Superior temporal gyrus (tissue), 1 donor: ENCODE measurements around the gene MUC6.

Source experiments
- DNase-seq: peaks from one replicate; pipeline ENCODE4 v3.0.0-alpha.2; 2016; ENCODE audit errors: extremely low spot score

MUC6 gene

DNA sequence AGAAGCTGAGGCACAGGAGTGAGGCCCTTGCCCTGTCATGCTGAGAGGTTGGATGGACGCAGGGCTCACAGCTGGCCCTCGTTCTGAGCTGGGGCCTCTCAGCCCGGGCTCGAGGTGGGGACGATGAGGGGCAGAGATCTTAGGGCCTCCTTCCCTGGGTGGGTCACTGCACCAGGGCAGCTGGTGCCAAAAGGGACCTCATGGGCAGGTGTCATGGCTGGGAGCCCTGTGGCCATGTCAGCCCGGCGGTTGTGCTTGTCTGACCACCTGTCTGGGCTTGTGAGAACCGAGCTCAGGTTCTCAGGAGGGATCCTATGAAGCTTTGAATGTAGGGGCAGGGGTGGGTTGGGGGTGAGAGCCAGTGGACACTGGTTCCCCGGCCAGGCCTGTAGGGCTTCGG, 1.8 kb upstream of the MUC6 start:
- DNase-seq, result no peak

DNA sequence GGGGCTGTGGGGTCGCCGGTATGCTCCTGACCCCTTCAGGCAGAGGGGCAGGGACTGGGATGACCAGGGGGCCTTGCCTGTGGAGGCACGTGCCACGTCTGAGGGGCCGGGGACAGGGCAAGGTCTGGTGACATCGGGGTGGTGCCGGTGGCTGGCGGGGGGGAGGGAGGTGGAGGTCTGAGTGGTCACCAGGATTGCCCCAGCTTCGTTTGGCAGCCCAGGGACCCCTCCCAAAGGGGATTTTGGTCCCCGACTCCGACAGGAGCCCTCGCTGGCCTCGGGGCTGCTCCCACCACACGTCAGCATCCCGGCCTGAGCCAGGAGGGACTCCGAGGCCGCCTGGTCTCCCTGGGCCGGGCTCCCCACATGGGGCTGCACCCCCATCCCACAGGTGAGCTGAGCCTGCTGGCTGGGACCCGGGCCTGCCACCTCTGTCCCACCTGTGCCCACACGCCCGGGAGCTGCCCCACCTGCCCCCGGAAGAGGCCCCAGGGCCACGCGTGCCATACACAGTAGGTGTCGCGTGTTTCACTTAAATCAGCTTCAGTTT, 1.1 kb upstream of the MUC6 start:
- no peak for DNase-seq

DNA sequence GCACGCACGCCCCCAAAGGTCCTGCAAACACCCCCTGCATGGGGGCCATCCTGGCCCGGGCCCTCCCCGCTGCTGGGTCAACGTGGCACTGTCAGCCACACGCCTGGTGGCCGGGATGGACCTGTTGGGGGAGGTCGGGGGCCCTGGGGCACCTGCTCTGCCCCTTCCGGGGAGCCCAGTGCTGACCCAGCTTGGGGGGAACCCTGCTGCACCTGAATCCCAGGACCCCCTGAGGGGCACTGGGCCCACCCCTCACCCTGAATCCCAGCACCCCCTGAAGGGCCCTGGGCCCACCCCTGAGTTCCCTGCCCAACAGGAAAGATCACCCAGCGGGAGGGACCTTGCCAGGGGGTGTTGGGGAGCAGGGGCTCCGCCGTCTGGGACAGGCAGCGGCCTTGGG, 413 bp upstream of the MUC6 start:
- DNase-seq, result no peak

DNA sequence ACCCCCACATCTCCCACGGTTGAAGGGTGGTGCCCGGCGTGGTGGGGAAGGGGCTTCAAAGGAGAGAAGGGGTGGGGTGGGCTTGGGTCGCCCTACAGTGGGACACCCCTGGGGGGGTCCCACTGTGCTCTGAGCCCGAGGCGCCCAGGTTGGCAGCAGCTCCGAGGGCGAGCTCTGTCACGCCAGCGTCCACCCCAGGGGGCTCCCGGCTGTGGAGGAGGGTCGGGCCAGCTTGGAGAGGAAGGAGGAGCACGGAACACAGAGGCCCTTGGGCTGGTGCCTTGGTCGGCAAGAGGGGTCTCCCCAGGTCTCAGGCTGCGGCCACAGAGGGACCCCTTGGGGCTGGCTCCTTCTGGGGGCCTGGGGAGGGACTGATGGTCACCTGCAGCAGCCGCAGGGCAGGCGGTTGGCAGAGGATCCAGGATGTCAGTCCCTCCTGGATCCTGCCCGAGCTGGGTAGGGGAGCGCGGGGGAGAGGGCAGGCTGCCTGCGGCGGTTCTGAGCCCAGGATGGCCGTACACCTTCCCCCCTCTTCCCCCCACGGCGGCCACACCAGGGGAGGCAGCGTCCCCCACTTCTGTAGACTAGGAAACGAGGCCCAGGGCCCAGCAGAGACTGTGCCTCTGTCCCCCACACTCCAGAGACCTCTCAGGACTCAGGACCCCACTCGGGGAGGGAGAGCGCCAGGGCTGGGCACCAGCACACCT, 788 bp downstream of the MUC6 start:
- no peak for DNase-seq

DNA sequence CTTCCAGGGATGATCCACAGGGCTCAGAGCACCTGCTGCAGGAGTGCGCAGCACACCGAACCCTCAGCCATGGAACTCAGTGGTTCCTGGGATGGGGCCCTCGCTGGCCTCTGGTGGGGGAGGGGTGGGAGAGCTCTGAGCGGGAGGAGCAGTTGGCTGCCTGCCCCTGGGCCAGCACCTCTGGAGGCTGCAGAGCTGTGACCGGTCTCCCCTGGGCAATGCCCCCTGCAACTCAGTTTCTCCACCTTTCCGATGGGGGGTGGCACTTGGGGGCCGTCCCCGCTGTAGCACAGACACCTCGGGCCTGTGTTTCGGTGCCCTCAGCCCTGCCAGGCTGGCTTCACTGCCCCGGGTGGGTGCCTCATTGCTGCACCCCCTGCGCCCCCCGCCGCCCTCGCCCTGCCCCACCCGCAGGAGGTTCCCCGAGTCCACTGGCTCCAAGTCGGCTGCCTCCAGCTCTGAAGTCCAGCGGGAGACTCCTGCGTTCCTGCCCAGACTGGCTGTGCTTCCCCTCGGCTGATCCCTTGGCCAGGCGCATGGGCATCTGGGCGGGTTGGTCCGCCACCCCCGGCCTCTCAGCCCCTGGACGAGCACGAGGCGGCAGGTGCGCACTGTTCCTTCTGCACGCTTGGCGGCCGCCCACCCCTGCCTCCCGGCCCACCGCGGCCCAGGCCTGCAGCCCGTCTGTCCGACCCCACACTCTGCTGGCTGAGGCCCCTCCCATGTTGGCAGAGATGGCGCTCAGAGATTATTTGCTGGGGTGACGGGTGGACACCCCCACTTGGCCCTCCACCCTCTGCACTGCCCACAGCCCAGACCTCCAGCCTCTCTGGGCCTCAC, 1.8 kb downstream of the MUC6 start:
- DNase-seq, result no peak

DNA sequence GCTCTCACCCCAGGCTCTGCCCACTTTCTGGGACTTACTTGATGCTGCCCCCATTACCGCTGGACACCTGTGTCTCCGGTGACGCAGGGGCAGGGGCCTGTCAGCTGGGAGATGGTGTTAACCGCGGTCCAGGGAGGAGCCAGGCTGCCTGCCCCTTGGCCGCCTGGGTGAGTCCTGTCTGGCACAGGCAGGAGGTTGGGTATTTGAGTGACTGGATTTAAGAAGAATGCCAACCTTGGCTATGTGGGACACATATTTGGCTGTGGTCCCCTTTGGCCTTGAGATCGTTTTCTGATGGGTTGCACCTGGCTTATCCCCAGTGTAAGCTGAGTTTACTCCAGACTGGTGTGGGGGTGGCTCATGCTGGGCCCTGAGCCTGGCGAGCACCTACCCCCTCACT, 2.5 kb downstream of the MUC6 start:
- DNase-seq, result no peak

DNA sequence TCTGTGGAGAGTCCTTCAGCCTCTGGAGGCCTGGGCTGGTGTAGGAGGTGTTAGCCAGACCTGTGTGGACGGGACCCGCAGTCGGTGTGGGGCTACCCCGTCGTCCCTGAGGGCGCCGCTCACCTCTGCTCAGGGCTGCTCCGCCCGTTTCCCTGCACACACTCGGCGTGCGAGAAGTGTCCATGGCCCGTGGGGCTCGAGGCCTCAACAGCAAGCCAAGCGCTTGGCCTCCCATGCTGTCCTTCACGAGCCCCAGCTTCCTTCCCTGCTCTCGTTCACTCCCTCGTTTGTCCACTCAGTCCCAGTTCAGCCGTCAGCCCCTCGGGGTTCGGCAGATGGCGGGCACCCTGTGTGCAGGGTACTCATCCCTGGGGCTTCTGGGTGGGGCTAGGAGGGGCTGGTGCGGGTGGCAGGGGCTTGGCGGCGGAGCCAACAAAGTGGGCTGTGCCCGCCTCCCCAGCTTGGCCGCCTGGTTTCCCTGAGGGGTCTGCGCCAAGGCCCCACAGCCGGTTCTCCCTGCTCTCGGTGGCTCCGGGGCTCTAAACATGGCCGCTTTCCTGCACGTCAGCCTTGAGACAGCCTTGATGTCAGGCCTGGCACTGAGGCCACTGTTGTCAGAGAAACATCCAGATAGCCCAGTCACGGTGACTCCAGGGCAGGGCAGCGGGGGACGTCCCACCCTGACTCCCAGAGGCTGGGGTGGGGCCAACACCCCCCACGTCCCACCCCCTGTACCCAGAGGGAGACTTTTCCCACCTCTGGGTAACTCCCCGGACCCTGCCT, 3.3 kb downstream of the MUC6 start:
- DNase-seq, result no peak

DNA sequence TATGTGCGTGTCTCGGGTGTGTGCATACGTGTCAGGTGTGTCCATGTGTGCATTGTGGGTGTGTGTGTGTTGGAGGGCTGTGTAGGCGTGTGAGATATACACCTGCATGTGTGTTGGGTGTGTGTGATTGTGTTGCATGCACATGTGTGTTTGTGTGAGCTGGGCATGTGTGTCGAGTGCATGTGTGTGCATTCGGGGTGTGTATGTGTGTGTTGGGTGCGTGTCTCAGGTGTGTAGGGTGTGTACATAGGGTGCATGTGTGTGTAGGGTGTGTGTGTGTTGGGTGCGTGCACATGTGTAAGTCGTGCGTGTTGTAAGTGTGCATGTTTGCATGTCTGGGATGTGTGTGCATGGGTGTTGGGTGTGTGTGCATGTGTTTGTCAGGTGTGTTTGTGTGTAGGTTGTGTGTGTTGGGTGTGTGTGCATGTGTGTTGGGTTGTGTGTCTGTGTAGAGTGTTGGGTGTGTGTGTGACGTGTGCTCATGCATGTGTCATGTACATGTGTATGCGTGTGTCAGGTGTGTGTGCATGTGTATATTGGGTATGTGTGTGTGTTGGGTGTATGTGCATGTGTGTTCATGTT, 4.1 kb downstream of the MUC6 start:
- DNase-seq, result no peak

DNA sequence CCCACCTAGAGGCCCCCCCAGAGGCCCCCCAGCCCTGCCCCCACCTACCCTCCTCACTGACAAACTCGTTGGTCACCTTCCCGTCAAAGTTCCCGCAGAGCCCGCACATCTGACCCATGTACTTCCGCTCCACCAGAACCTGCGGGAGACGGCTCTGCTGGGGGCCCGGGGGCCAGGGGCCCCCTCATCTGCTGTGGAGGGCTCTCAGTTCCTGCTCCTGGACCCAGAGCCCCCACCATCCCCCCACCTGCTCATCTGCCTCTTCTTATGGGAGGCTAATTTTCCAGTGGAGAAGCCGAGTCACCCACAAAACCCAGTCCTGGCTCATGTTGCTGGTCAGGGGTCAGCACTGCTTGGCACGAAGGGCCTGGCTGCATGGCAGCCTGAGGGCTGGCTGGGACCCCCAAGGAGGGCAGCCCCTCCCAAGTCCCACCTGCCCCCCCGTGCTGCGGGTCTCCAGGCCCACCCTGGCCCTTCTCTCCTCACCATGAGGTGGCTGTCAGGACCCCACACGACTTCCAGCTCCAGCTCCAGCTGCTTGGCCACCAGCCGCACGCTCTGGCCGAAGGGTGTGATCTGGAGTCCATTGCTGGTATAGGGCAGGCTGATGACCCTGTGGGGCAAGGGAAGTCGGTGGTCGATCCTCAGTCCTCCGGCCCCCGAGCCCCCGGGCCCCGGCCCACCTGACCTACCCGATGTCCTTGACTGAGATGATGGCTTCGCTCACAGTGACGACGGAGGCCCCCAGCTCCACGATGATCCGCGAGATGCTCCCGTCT, 5.2 kb downstream of the MUC6 start:
- DNase-seq, result no peak

DNA sequence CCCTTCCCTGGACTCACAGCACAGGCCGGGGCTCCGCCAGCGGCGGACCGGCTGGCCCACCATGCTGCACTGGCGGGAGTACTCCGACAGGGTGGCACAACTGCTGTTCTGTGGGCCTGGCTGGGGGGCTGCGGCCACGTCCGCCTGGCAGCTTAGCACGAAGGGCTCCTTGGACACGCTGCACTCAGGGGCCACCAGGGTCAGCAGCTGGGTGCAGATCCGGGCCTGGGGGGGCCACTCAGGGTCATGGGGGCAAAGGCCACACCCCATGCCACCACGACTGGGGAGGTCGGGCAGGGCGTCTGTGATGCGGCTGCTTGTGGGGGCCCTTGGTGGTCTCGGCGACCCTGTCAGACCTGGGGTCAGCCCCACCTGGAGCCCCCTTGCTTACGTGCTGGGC, 6.0 kb downstream of the MUC6 start:
- DNase-seq, result no peak

DNA sequence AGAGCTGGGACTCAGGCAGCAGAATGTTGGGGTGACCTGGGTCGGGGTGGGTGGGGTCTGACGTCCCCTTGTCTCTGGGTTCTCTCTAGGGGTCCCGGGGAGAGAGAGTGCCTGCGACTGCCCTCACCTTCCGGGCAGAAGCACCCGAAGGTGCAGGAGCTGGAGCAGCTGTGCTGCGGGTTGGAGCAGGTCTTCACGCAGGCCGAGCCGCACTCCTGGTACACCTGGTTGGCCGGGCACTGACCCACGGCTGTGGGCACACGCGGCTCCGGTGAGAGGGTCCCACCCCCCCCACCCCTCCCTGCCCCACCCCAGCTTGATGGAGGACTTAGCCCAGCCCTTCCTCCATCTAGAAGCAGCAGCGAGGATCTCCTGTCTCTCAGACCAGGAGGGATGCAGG, 6.4 kb downstream of the MUC6 start:
- no peak for DNase-seq

DNA sequence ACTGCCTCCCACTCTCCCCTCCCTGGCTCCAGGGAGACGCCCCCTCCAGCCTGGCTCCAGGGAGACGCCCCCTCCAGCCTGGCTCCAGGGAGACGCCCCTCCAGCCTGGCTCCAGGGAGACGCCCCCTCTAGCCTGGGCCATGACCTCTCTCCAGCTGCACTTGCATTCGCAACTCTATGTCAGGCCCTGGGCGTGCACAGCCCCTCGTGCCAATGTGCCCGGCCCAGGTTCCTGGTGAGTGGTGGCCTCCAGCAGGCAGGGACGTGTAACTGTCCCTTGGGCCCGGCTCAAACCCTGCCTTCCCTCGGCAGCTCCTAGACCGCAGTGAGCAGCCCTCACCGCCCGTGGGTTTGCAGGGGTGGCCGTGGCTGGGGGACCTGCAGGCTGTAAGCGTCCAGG, 6.9 kb downstream of the MUC6 start:
- DNase-seq, result no peak

DNA sequence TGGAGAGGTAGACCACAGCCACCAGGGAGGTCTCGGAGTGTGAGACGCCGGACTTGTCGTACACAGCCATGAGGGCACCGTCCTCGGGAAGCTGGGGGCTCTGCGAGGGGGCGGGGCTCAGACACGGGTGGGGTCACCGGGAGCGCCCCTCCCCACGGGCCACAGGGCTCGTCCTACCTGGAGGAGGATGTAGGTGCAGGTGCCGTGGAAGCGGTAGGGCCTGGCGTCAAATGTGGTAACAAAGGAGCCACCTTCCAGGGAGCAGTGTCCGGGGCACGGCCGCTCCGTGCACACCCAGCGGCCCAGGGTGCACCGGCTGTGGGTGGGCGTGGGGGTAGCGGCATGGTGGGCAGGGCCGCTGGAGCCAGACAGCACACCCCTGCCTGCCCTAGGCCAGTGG, 7.5 kb downstream of the MUC6 start:
- no peak for DNase-seq

DNA sequence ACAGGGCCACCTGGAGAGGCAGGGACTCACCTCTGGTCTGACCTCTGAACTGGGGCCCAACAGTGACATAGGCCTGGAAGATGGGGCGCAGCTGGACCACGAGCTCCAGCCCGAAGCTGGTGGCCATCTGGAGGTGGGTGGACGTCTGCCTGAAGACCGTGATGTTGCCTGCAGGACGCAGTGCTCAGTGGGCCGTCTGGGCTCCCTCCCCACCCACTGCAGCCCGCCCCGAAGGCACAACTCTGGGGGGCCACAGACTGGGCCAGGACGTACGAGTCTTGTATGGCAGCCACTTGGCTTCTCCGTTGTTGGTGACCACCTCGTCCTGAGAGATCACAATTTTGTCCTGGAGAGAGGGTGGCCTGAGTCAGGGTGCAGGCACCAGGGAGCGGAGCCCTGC, 7.9 kb downstream of the MUC6 start:
- DNase-seq, result no peak

DNA sequence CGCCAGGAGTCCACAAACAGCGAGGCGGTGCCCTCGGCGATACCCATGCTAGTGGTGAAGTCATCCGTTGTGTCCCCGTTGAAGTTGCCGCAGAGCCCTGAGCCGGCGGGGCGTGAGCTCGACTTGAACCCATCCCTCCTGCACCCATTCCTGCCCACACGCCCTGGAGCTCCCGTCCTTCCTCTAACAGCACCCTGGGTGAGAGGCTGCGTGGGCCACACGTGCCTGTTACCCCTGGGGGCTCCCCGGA, 8.3 kb downstream of the MUC6 start:
- no peak for DNase-seq

DNA sequence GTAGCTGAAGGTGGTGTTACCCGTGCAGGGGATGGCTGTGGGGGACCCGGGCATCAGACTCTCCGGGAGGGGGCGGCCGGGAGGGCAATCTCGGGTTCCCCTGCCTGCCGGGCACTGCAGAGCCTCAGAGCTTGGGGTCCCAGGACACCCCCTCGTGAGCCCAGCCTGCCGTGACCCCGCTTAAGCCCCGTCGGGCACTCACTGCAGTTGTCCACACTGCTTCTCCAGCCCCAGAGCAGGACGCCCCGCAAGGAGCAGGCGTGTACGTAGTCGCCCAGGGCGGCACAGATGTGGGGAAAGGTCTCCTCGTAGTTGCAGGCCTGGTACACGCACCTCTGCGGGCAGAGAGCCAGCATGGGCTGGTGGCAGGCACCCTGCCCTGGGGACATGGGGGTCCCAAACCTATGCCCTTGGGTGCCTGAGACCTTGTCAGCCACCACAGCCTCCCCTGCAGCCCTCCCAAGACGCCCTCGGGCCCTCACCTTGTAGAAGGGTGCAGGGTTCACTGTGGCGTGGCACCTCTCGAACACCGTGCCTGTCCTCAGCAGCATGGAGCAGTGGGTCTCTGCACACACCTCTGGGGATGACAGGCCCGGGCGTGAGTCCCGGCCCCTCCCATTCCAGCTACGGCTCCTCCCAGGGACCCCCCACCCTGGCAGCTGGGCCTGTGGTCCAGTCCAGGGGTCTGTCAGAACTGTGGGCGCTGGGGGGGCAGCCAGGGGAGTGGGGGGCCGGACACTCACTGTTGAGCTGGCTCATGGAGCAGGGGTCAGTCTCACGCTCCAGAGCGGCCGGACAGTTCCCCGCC, 8.8 kb downstream of the MUC6 start:
- no peak for DNase-seq

DNA sequence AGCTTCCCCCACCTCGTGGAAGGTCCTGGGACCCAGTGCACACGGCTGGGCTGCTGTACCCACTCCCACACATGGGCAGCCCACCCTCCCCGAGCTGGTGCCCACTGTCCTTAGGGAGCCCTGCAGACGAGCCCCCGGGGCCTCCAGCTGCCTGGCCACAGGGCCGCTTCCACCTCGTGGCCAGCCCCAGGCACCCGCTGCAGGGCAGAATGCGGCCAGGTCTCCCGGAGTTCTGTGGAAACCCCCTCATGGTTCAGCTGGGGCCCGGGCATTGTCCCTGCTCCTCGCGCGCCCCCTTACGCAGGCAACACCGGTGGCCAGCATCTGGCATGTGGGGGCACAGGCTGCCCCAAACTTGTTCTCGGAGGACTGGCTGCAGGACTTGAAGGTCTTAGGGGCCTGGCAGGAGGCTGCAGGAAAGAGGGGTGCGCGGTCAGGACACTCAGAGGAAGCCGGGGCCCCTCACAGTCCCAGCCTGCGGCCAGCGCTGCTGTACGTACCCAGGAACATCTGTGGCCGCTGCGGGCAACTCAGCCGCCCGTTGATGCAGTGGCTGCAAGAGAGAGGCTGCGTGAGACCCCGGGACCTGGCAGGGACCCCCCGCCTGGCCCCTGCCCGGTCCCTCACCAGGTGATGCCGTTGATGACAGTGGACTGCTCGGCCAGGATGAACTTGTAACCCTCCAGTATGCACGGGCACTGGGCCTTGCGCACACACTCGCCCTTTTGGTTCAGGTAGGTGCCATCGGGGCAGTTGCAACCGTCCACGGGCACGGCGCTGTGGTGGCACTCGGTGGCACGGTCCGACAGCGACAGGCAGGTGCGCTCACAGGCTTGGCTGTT, 9.7 kb downstream of the MUC6 start:
- no peak for DNase-seq

DNA sequence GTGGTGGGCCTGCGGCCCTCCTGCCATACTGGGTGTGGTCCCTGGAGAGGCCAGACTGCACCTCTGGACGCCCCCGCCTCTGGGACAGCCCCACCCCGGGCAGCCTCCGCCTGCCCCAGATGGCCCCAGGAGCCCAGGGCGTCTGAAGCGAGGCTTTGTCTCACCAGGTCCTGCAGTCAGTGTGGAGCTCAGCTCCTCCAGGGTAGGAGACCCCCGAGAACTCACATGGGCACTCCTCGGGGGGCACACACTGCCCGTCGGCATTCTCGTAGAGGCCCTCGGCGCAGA, 10.4 kb downstream of the MUC6 start:
- DNase-seq, result no peak

DNA sequence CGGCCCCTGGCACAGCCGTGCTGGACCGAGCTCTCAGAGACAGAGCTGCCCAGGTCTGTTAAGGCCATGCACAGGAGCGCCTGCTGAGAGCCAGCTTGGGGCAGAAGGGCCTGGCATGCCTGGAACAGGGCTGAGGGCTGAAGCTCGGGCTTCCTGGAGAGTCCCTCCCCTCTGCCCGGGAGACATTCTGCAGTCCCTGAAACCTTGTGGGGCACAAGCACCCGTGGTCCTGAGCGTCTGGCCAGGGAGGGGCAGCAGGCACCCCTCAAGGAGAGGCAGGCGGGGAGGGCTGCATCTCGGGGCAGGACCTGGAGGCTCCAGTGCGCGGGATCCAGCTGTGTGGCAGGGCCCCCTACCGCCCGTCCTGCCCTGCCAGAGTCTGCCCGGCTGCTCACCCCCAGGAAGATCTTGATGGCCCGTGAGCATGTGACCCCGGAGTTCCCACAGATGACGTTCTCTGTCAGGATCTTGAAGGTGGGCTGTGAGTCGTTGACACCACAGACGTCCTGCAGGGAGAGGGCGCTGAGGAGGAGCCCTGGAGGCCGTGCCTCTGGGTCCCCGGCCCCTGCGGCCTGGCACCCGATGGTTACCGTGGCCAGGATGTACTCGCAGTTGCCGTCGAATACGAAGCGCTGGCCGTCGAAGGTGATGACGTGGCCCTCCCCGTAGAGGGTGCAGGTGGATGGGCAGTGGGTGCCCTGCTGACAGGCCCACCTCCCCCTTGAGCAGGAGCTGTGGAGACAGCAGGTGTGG, 10.9 kb downstream of the MUC6 start:
- DNase-seq, result no peak
